HG03139 (cell line): ENCODE measurements around the gene HIVEP3.

Experiments used
- ATAC-seq: cut with Tn5 transposase; IDR thresholded peaks from one replicate; pipeline ENCODE4 v1.9.1; 2021; ENCODE audit not compliant: unreplicated experiment

HIVEP3 gene

GRCh38 chr1:41492341-41492848, 426.3 kb downstream of the HIVEP3 start:
- no peak for ATAC-seq

GRCh38 chr1:41490911-41491310, 427.8 kb downstream of the HIVEP3 start:
- ATAC-seq = no peak

- no peak for ATAC-seq
These were observed 429.2 kb downstream of the HIVEP3 start for GRCh38 chr1:41489561-41489960.

- ATAC-seq = no peak
These were observed 430.4 kb downstream of the HIVEP3 start for GRCh38 chr1:41488040-41488951.

GRCh38 chr1:41487126-41488039, 431.3 kb downstream of the HIVEP3 start:
- ATAC-seq = no peak

- ATAC-seq = no peak
These were observed 432.2 kb downstream of the HIVEP3 start for GRCh38 chr1:41486371-41487125.

GRCh38 chr1:41486053-41486370, 432.7 kb downstream of the HIVEP3 start:
- ATAC-seq = no peak

- no peak for ATAC-seq
These were observed 433.1 kb downstream of the HIVEP3 start for GRCh38 chr1:41485605-41486004.

- no peak for ATAC-seq
These were observed 434.1 kb downstream of the HIVEP3 start, which contains the start of gene EDN2 for GRCh38 chr1:41484402-41485241. Gene EDN2 (minus strand): TSS chr1:41484683. CDS start chr1:41484601, 82 bp downstream.

- ATAC-seq = no peak
These were observed 434.7 kb downstream of the HIVEP3 start for GRCh38 chr1:41483960-41484401.

- ATAC-seq = no peak
These were observed 435.5 kb downstream of the HIVEP3 start for GRCh38 chr1:41483001-41483850.

GRCh38 chr1:41482001-41482765, 436.5 kb downstream of the HIVEP3 start:
- no peak for ATAC-seq

- ATAC-seq = no peak
These were observed 437.5 kb downstream of the HIVEP3 start for GRCh38 chr1:41481109-41481775.

GRCh38 chr1:41480204-41481108, 438.3 kb downstream of the HIVEP3 start:
- ATAC-seq = no peak

GRCh38 chr1:41479808-41480160, 438.9 kb downstream of the HIVEP3 start:
- ATAC-seq = no peak

GRCh38 chr1:41479000-41479807, 439.5 kb downstream of the HIVEP3 start:
- no peak for ATAC-seq
